ENCODE data around the gene ZNF138.
A peak's percentile ranks its signal among the peaks of the same experiment; 100 is the strongest.
"Not testable (repeated sequence)": the region's sequence is repeated elsewhere in the genome, so short reads cannot be mapped to it uniquely, and the experiment has no call there.

The ZNF138 gene

DNA sequence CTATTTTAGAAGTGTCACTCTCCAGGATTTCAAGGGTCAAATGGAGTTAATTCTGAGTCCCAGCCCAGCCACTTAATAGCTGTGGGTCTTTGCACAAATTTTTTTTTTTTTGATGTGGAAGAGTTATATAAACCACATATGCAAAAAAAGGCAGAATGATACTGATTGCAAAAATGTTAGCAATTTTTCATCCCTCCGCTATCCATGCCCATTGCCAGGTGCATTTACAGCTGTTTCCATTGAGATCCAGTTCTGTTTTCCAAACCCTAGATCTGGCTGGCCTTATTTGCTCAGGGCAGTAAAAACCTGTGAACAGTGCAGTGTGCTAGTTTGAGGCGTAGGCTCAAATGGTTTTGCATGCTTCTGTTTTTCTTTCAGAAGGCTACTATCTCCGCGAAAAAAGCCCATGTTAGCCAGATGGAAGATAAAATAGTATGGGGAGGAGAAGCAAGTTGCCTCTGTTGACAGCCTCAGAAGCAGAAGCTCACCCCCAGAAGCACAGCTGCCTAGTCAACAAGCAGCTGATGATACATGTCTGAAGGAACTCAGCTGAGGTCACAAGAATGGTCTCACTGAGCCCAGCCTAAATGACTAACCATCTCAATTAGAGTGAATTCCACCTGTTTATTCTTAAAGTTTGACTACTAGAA is 997 bp upstream of the ZNF138 start:
- H3K4me3 ChIP-seq (ENCODE audit: low read length) = no peak overlapping the region

DNA sequence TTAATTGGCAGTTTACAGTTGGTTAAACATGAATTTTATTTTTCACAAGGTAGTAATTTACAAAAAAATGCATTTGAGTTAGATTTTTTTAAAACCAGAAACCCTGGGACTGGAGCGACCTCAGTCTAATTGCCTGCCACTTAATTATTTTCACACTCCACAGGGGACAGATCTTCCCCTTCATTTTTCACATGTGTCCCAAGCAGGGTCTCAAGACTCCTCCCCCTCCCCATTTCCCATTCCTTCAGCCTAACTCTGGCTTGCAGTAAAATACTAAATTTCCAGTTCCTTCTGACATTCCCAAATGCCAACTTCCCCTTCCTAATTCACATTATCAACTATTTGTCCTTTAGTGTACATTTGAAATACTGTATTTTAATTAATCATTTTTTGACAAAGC is 948 bp downstream of the ZNF138 start:
- Histone ChIP-seq H3K9me3 (ENCODE audit: insufficient read depth, low read depth, low read length) (no peaks in the 10 kb centered on the region), H3K27ac (ENCODE audit: low read length) (peak overlapping the region; percentile 64), H3K9ac (ENCODE audit: low read depth, low read length) (peak overlapping the region; percentile 92), H3K4me3 (ENCODE audit: low read length) (peak overlapping the region; percentile 98), H3K36me3 (ENCODE audit: insufficient read depth, low read depth, low read length) (peaks cover 31% of the 10 kb centered on the region), H3K4me1 (ENCODE audit: insufficient read depth, low read length) (no peaks in the 10 kb centered on the region), H3K27me3 (ENCODE audit: insufficient read depth, low read length) (no peaks in the 10 kb centered on the region)

More for the DNA sequence above, 997 bp upstream of the ZNF138 start:
- Histone ChIP-seq H3K9ac (ENCODE audit: low read depth, low read length) (no peak overlapping the region), H3K9me3 (ENCODE audit: insufficient read depth, low read depth, low read length) (no peaks in the 10 kb centered on the region), H3K36me3 (ENCODE audit: insufficient read depth, low read depth, low read length) (peaks cover 15% of the 10 kb centered on the region), H3K27me3 (ENCODE audit: insufficient read depth, low read length) (no peaks in the 10 kb centered on the region), H3K27ac (ENCODE audit: low read length) (no peak overlapping the region), H3K4me1 (ENCODE audit: insufficient read depth, low read length) (no peaks in the 10 kb centered on the region)

DNA sequence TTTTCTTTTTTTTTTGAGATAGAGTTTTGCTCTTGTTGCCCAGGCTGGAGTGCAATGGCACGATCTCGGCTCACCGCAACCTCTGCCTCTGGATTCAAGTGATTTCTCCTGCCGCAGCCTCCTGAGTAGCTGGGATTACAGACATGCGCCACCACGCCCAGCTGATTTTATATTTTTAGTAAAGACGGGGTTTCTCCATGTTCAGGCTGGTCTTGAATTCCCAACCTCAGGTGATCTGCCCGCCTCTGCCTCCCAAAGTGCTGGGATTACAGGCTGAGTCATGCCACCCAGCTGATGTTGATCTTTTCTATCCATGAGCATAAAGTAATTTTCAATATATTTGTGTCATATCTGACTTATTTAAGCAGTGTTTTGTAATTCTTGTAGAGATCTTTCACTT is 4.9 kb downstream of the ZNF138 start:
- Histone ChIP-seq H3K4me1 (ENCODE audit: insufficient read depth, low read length) (peaks cover 30% of the 10 kb centered on the region), H3K36me3 (ENCODE audit: insufficient read depth, low read depth, low read length) (peaks cover 44% of the 10 kb centered on the region)
- not testable (repeated sequence) for H3K27ac ChIP-seq (ENCODE audit: low read length); H3K4me3 ChIP-seq (ENCODE audit: low read length); H3K9me3 ChIP-seq (ENCODE audit: insufficient read depth, low read depth, low read length); H3K27me3 ChIP-seq (ENCODE audit: insufficient read depth, low read length); H3K9ac ChIP-seq (ENCODE audit: low read depth, low read length)

DNA sequence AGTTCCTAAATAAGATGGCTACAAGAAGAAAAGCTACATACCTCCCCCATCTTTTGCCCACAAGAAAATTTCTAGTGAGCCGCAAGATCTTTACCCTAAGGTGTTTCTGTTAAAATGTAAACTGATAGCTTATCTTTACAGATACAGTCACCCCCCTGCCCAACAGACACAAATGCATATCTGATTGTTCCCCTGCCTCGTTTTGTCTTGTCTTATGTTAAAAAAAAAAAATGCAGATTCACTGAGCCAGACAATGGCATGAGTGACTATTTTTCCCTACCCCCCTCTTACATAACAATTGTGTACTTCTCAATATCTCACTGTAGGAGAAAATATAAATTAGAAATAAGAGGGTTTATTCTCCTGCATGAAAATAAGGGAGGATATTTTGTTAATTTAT is 8.5 kb downstream of the ZNF138 start:
- Histone ChIP-seq H3K9ac (ENCODE audit: low read depth, low read length) (peak overlapping the region; percentile 48; the same call in 1 of the 2 replicates), H3K4me1 (ENCODE audit: insufficient read depth, low read length) (peaks cover 30% of the 10 kb centered on the region), H3K27me3 (ENCODE audit: insufficient read depth, low read length) (no peaks in the 10 kb centered on the region), H3K9me3 (ENCODE audit: insufficient read depth, low read depth, low read length) (peaks cover 20% of the 10 kb centered on the region), H3K27ac (ENCODE audit: low read length) (peak overlapping the region; percentile 7), H3K4me3 (ENCODE audit: low read length) (peak overlapping the region; percentile 48), H3K36me3 (ENCODE audit: insufficient read depth, low read depth, low read length) (peaks cover 55% of the 10 kb centered on the region)

DNA sequence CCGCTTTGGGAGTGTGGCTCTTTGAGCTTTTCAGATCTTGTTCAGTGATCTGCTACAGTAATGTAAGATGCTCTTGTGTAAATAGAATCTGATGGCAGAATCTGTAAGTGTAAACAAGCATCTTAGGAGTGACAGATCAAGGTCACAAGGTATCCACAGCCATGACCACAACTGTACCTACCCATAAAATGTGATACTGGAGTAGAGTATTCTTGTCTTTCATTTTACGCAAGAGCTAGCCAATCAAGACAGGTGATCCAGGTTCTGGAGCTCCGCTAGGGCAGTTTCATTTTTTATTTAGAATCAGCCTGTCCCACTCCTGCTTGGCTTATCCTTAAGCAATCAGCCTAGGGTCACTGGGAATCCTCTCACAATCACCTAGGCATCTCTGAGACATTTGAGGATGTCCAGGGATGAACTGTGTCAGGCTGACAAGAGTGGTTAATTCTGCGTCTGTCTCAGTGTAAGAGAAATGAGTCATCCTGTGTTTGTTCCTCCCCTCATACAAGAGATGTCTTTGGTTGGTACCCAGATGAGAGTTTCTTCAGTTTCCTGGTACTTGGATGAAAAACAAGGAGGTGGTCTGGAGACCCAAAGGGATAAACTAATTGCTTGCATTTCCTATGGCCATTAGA is 13.6 kb downstream of the ZNF138 start:
- Histone ChIP-seq H3K9ac (ENCODE audit: low read depth, low read length) (no peak overlapping the region), H3K27me3 (ENCODE audit: insufficient read depth, low read length) (no peaks in the 10 kb centered on the region), H3K36me3 (ENCODE audit: insufficient read depth, low read depth, low read length) (peaks cover 46% of the 10 kb centered on the region), H3K27ac (ENCODE audit: low read length) (no peak overlapping the region), H3K9me3 (ENCODE audit: insufficient read depth, low read depth, low read length) (peaks cover 20% of the 10 kb centered on the region), H3K4me3 (ENCODE audit: low read length) (no peak overlapping the region), H3K4me1 (ENCODE audit: insufficient read depth, low read length) (peaks cover 6% of the 10 kb centered on the region)

DNA sequence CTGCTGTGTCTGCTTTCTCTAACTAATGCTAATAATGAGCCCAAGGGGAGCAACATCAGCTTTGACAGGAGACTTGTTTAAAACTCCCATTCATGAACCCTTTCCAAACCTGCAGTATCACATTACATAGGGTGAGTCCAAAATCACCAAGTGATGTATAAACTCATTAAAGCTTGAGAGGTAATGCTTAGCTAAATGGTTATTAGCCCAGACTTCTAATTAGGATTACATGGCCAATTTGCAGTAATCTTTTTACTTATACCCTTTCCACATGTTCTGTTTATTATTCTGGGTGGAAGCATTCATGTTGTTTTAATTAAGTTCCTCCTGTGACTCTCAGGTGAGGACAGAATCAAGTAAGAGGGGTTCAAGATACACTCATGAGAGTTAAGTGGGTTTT is 17.5 kb downstream of the ZNF138 start:
- H3K4me3 ChIP-seq (ENCODE audit: low read length) = no peak overlapping the region
- H3K27me3 ChIP-seq (ENCODE audit: insufficient read depth, low read length) = no peaks in the 10 kb centered on the region
- no peaks in the 10 kb centered on the region for H3K4me1 ChIP-seq (ENCODE audit: insufficient read depth, low read length)
- no peak overlapping the region for H3K9ac ChIP-seq (ENCODE audit: low read depth, low read length)
- H3K27ac ChIP-seq (ENCODE audit: low read length) = no peak overlapping the region
- peaks cover 45% of the 10 kb centered on the region for H3K36me3 ChIP-seq (ENCODE audit: insufficient read depth, low read depth, low read length)
- peaks cover 8% of the 10 kb centered on the region; the same call in 1 of the 2 replicates for H3K9me3 ChIP-seq (ENCODE audit: insufficient read depth, low read depth, low read length)

DNA sequence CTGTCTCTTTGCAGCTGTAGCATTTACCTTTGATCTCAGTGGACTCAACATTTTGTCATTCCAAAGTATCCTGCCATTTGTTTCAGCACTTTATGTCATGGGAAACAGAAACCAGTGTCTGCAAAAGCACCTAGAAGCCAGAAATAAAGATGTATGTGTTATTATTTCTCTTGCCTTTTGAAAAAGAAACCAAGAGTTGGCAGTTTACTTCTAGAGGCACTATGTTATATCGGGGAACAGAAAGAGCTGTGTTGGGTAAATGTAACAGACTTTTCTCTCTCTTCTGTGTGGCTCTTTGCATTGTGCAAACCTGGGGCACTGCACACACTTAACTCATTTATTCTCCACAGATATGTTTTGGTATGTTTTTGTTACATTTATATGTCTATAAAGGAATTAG is 36.7 kb downstream of the ZNF138 start:
- Histone ChIP-seq H3K27ac (ENCODE audit: low read length) (no peak overlapping the region), H3K27me3 (ENCODE audit: insufficient read depth, low read length) (no peaks in the 10 kb centered on the region), H3K9me3 (ENCODE audit: insufficient read depth, low read depth, low read length) (peaks cover 6% of the 10 kb centered on the region; the same call in 1 of the 2 replicates), H3K9ac (ENCODE audit: low read depth, low read length) (no peak overlapping the region), H3K4me1 (ENCODE audit: insufficient read depth, low read length) (no peaks in the 10 kb centered on the region), H3K4me3 (ENCODE audit: low read length) (no peak overlapping the region), H3K36me3 (ENCODE audit: insufficient read depth, low read depth, low read length) (peaks cover 21% of the 10 kb centered on the region)

DNA sequence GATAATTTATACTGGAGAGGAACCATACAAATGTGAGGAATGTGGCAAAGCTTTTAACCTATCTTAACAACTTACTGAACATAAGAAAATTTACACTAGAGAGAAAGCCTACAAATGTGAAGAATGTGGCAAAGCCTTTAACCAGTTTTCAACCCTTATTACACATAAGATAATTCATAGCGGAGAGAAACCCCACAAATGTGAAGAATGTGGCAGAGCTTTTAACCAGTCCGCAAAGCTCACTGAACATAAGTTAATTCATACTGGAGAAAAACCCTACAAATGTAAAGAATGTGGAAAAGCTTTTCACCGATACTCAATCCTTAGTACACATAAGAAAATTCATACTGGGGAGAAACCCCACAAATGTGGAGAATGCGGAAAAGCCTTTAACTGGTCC is 37.9 kb downstream of the ZNF138 start:
- Histone ChIP-seq H3K4me3 (ENCODE audit: low read length) (no peak overlapping the region), H3K9me3 (ENCODE audit: insufficient read depth, low read depth, low read length) (peaks cover 6% of the 10 kb centered on the region; the same call in 1 of the 2 replicates), H3K9ac (ENCODE audit: low read depth, low read length) (no peak overlapping the region), H3K36me3 (ENCODE audit: insufficient read depth, low read depth, low read length) (peaks cover 21% of the 10 kb centered on the region), H3K27me3 (ENCODE audit: insufficient read depth, low read length) (no peaks in the 10 kb centered on the region), H3K4me1 (ENCODE audit: insufficient read depth, low read length) (no peaks in the 10 kb centered on the region), H3K27ac (ENCODE audit: low read length) (no peak overlapping the region)

DNA sequence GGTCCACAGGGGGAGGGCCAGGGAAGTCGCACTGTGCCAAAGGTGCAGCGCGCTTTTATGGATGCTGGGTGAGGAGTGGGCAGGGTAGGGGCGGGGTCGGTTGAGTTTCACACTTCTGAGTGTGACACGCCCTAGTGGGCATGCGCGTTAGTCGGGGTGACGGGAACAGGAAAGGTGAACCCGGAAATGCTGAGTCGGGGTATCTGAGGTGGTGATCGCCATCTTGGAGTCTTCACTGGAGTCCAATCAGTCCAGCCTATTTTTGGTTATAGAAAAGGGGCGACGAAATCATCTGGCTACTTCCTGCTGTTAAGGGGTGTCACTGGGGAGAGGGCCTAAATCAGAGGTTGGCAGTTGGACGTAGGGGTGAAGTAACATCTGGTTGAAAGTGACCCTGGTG is 40.8 kb downstream of the ZNF138 start:
- Histone ChIP-seq H3K36me3 (ENCODE audit: insufficient read depth, low read depth, low read length) (peaks cover 21% of the 10 kb centered on the region), H3K27me3 (ENCODE audit: insufficient read depth, low read length) (no peaks in the 10 kb centered on the region), H3K4me1 (ENCODE audit: insufficient read depth, low read length) (no peaks in the 10 kb centered on the region), H3K27ac (ENCODE audit: low read length) (no peak overlapping the region), H3K9me3 (ENCODE audit: insufficient read depth, low read depth, low read length) (peaks cover 4% of the 10 kb centered on the region; the same call in 1 of the 2 replicates), H3K9ac (ENCODE audit: low read depth, low read length) (no peak overlapping the region), H3K4me3 (ENCODE audit: low read length) (no peak overlapping the region)

DNA sequence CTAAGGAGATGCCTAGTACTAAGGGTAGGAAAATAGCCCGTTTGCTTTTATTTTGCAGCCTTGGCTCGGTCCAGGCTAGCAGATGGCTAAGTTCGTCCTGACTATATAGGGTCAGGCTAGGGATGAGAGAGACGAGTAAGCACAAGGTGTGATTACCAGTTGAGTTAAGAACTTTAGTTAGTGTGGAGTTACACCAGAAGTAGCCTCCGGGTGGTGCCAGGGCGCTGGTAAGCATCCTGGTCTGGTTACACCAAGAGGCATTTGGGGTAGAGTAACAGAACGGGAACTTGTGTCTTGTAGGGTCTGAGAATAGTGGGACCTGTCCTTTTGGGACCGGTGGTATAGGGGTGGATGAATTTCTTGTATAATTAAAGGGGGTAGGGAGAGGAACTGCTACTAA is 41.6 kb downstream of the ZNF138 start:
- H3K9me3 ChIP-seq (ENCODE audit: insufficient read depth, low read depth, low read length); H3K27ac ChIP-seq (ENCODE audit: low read length); H3K4me1 ChIP-seq (ENCODE audit: insufficient read depth, low read length); H3K27me3 ChIP-seq (ENCODE audit: insufficient read depth, low read length); H3K9ac ChIP-seq (ENCODE audit: low read depth, low read length); H3K4me3 ChIP-seq (ENCODE audit: low read length): not testable (repeated sequence)
- peaks cover 20% of the 10 kb centered on the region for H3K36me3 ChIP-seq (ENCODE audit: insufficient read depth, low read depth, low read length)

DNA sequence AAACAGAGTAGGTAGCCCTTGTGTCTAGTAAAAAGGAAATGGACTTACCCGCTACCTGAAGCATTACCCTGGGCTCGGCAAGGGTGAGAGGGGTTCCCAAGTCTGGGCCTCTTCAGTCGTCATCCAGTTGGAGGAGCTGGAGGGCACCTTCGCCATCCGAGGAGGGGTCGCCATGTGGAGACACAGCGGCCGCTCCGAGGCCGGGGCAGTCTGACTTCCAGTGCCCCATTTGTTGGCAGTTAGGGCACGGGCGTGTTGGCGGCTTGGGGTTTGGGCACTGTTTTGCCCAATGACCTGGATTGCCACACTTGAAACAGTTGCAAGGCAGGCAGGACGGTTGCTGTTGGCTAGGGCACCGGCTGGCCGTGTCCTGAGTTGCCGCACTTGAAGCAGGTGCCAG is 43.8 kb downstream of the ZNF138 start:
- not testable (repeated sequence) for H3K9ac ChIP-seq (ENCODE audit: low read depth, low read length); H3K27me3 ChIP-seq (ENCODE audit: insufficient read depth, low read length); H3K36me3 ChIP-seq (ENCODE audit: insufficient read depth, low read depth, low read length); H3K9me3 ChIP-seq (ENCODE audit: insufficient read depth, low read depth, low read length); H3K4me1 ChIP-seq (ENCODE audit: insufficient read depth, low read length); H3K27ac ChIP-seq (ENCODE audit: low read length); H3K4me3 ChIP-seq (ENCODE audit: low read length)

DNA sequence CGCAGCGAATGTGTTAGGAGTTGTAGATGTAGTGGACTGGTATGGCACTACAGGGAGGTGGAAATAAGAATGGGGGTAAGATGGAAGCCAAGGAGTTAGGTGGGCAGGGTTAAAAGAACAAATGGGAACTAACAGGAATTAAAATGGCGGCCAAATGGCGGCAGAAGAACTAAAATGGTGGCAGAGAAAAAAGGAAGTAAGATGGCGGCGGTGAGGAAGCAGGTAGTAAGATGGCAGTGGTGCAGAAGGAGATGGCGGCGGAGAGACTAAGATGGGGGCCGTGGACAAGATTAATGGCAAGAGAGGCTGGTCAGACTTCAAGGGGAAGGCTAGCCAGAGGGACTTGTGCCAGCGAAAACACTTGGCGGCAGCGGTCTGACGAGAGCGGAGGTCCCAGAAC is 44.5 kb downstream of the ZNF138 start:
- H3K9me3 ChIP-seq (ENCODE audit: insufficient read depth, low read depth, low read length) = no peaks in the 10 kb centered on the region
- no peak overlapping the region for H3K4me3 ChIP-seq (ENCODE audit: low read length)
- no peak overlapping the region for H3K27ac ChIP-seq (ENCODE audit: low read length)
- H3K36me3 ChIP-seq (ENCODE audit: insufficient read depth, low read depth, low read length) = no peaks in the 10 kb centered on the region
- no peaks in the 10 kb centered on the region for H3K4me1 ChIP-seq (ENCODE audit: insufficient read depth, low read length)
- H3K9ac ChIP-seq (ENCODE audit: low read depth, low read length) = no peak overlapping the region
- H3K27me3 ChIP-seq (ENCODE audit: insufficient read depth, low read length) = no peaks in the 10 kb centered on the region
